Mononuclear cell (primary cell): ENCODE data around the gene GPD1L. TPM values are rescaled to one million over a fixed set of nuclear protein-coding genes. Genes with fewer than 3 reads are reported as not detected.

ENCODE experiments used
- H3K27me3 ChIP-seq: 2 replicates; pipeline ENCODE4 v1.6.0; 2011; ENCODE audit warnings: low read length, control low read depth; ENCODE audit not compliant: insufficient read depth
- H3K4me1 ChIP-seq: 2 replicates; pipeline ENCODE4 v1.5.1; 2011; ENCODE audit warnings: mild to moderate bottlenecking, low read length, control low read depth; ENCODE audit not compliant: insufficient read depth
- H3K4me3 ChIP-seq: 2 replicates; pipeline ENCODE4 v1.5.1; 2011; ENCODE audit warnings: mild to moderate bottlenecking, low read length, moderate library complexity
- H3K9me3 ChIP-seq: 2 replicates; pipeline ENCODE4 v1.5.1; 2011; ENCODE audit warnings: low read depth, mild to moderate bottlenecking, control low read depth, low read length
- total RNA-seq: library from RNA; depleted of rRNA; stranded (reverse); fragments of >200 nt; gene quantifications from one replicate; pipeline ENCODE4 v1.2.3, GENCODE V29; 2012

The GPD1L gene
- total RNA-seq, 1 donor, result 16.8 TPM

DNA sequence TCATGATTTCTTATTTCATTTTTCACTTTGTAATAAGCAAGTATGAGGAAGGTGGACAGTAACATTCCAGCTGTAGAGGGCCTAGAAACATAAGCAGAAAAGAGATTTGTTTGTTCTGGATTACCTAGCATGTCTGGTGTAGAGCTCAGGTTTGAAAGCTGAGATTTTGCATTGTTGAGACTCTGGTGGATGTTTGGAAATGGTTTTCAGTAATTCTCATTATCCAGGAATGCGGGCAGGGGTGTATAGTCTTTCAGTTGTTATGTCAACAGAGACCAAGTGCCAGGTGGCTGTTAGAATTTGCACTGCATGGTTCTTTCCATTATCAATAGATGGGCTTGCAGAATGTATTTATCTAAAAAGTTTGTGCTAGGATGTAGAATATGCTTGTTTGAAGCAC is 10.9 kb downstream of the GPD1L start:
- peaks cover 27% of the 10 kb centered on the region for H3K4me1 ChIP-seq

GRCh38 chr3:32118215-32118614 is 11.8 kb downstream of the GPD1L start:
- Histone ChIP-seq H3K9me3 (no peaks in the 10 kb centered on the region), H3K4me3 (no peak overlapping the region), H3K27me3 (no peaks in the 10 kb centered on the region), H3K4me1 (peaks cover 26% of the 10 kb centered on the region)

More for the DNA sequence above, 10.9 kb downstream of the GPD1L start:
- Histone ChIP-seq H3K9me3 (no peaks in the 10 kb centered on the region), H3K4me3 (no peak overlapping the region), H3K27me3 (no peaks in the 10 kb centered on the region)

DNA sequence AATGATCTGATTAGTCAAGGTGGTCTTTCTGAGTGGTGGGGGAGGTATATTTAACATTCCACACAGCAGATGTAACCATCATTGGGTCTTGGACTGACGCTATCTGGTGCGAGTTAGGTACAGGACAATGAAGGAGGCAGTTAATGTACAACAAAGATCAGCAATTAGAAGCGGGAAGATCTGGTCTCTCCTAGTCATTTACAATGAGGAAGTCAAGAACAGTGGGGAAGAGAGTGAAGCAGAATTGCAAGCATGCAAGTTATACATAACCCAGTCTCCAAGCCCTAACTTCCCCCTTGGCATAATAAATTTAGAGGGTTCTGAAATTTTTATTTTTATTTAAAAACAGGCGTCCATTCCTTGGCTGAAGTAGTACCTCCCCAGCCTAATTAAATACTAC is 14.1 kb downstream of the GPD1L start:
- H3K9me3 ChIP-seq, result no peaks in the 10 kb centered on the region
- no peaks in the 10 kb centered on the region for H3K27me3 ChIP-seq
- peaks cover 16% of the 10 kb centered on the region for H3K4me1 ChIP-seq
- no peak overlapping the region for H3K4me3 ChIP-seq

DNA sequence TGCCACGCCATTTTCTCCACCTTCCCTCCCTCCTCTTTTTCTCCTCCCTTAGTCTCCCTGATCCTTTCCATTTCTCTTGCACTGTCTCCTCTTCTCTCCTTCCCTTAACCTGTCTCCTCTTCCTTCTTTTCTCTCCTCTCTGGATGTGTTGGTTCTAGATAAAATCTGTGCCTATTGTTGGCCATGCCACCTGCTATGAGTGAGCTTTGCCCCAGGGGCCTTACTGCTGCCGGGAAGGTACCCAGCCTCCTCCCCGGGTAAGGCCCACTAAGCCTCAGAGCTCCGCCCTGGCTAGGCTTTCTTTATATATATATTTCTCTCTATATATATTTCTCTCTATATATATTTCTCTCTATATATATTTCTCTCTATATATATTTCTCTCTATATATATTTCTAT is 14.7 kb downstream of the GPD1L start:
- H3K27me3 ChIP-seq, result no peaks in the 10 kb centered on the region
- H3K9me3 ChIP-seq, result no peaks in the 10 kb centered on the region
- no peak overlapping the region for H3K4me3 ChIP-seq
- H3K4me1 ChIP-seq, result peaks cover 16% of the 10 kb centered on the region

- H3K9me3 ChIP-seq, result no peaks in the 10 kb centered on the region
Observed at GRCh38 chr3:32123620-32124019, 17.2 kb downstream of the GPD1L start.

DNA sequence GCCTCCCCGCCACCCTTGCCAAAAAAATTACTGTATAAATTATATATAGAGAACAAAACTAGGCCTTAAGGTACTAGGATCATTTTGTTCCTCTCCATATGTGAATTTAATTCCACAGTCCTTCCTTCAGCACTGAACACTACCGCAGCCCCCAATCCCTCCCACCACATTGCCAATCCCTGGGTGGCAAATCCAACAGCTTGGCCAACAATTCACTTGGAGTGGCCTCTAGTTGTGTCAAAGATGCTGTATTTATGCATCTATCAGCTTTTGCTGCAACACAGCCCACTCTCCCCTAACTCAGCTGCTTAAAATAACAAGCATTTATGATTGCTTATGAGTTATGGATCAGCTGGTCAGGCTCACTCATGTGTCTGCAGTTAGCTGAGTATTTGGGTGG is 18.6 kb downstream of the GPD1L start:
- Histone ChIP-seq H3K4me1 (peaks cover 11% of the 10 kb centered on the region), H3K4me3 (no peak overlapping the region)

More at GRCh38 chr3:32123620-32124019, 17.2 kb downstream of the GPD1L start:
- no peak overlapping the region for H3K4me3 ChIP-seq
- no peaks in the 10 kb centered on the region for H3K27me3 ChIP-seq
- peaks cover 16% of the 10 kb centered on the region for H3K4me1 ChIP-seq

GRCh38 chr3:32126305-32127015 is 20.0 kb downstream of the GPD1L start:
- no peak overlapping the region for H3K4me3 ChIP-seq
- no peaks in the 10 kb centered on the region for H3K9me3 ChIP-seq
- H3K27me3 ChIP-seq, result no peaks in the 10 kb centered on the region
- H3K4me1 ChIP-seq, result no peaks in the 10 kb centered on the region

More for the DNA sequence above, 18.6 kb downstream of the GPD1L start:
- Histone ChIP-seq H3K27me3 (no peaks in the 10 kb centered on the region), H3K9me3 (no peaks in the 10 kb centered on the region)

DNA sequence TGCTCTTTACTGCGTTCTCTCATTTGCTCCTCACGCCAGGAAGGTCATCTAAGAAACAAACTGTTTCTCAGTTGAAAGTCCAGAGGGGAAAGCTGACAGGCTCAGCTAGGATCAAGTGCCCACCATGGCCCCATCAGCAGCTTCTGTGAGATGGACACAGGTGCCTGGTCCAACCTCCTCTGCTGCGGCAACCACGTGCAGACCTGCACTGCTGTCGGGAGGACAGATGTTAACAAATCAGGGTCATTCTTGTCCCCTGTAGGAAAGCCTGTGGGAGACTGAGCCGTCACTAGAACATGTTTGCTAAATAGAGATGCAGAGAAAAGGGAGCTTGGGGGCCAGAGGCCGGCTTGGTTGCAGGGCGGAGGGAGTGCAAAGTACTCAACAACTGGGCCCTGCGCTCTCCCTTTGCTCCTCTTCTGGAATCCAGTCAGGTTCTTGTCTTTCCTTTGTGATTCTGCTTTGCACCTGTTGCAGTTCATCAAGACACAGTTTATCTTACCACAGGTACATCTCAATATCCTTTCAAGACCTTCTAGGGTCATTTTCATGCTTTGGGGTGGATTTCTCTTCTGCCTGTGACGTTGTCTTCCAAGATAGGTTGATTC is 20.9 kb downstream of the GPD1L start:
- Histone ChIP-seq H3K9me3 (no peaks in the 10 kb centered on the region), H3K27me3 (no peaks in the 10 kb centered on the region), H3K4me1 (no peaks in the 10 kb centered on the region), H3K4me3 (no peak overlapping the region)

GRCh38 chr3:32128936-32129335 is 22.5 kb downstream of the GPD1L start:
- no peaks in the 10 kb centered on the region for H3K4me1 ChIP-seq
- H3K27me3 ChIP-seq, result no peaks in the 10 kb centered on the region
- H3K9me3 ChIP-seq, result no peaks in the 10 kb centered on the region
- no peak overlapping the region for H3K4me3 ChIP-seq

- no peaks in the 10 kb centered on the region for H3K9me3 ChIP-seq
- no peaks in the 10 kb centered on the region for H3K4me1 ChIP-seq
- no peak overlapping the region for H3K4me3 ChIP-seq
- no peaks in the 10 kb centered on the region for H3K27me3 ChIP-seq
Observed at GRCh38 chr3:32129832-32130231, 23.4 kb downstream of the GPD1L start.

GRCh38 chr3:32132121-32132520 is 25.7 kb downstream of the GPD1L start:
- Histone ChIP-seq H3K4me1 (no peaks in the 10 kb centered on the region), H3K27me3 (no peaks in the 10 kb centered on the region), H3K4me3 (no peak overlapping the region), H3K9me3 (no peaks in the 10 kb centered on the region)

- no peaks in the 10 kb centered on the region for H3K27me3 ChIP-seq
- no peaks in the 10 kb centered on the region for H3K4me1 ChIP-seq
- no peaks in the 10 kb centered on the region for H3K9me3 ChIP-seq
- no peak overlapping the region for H3K4me3 ChIP-seq
Observed at GRCh38 chr3:32132706-32133105, 26.3 kb downstream of the GPD1L start.

DNA sequence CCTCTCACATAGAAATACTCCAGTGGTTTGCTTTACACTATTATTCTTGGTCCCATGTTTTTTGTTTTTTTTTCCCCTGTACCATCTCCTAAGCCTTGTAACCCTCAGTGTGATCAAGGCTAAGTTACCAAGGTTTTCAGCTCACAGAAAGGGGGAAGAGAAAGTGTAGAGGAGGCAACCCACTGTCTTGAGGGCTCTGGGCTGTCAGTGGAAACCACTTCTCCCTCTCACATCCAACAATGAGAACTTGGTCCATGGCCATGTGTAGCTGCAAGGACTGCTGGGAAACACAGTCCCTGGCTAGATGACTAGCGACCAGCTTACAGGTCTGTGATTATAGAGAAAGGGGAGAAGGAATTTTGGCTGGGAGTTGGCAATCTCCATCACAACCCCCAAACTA is 30.3 kb downstream of the GPD1L start:
- no peak overlapping the region for H3K4me3 ChIP-seq

DNA sequence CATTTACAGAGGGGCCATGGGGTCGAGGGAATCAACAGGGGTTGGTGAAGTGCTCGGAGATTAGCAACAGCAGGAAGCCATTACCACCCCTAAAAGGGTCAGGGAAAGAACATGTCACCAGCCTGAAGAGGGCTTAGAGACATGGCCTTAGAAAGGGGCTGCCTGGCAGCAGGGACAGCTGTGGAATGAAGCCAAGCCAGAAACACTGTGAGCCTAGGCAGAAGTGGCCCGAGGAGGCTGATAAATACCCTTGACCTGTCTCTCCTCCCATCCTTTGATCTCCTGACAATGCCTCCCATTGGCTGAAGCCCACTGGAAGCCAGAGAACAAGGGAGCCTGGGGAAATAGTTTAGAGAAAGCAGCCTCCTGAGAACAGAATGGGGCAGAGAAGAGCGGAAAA is 31.4 kb downstream of the GPD1L start:
- H3K4me3 ChIP-seq, result no peak overlapping the region
- H3K27me3 ChIP-seq, result no peaks in the 10 kb centered on the region
- no peaks in the 10 kb centered on the region for H3K9me3 ChIP-seq
- peaks cover 12% of the 10 kb centered on the region for H3K4me1 ChIP-seq

More for the DNA sequence above, 30.3 kb downstream of the GPD1L start:
- H3K27me3 ChIP-seq, result no peaks in the 10 kb centered on the region
- H3K9me3 ChIP-seq, result no peaks in the 10 kb centered on the region
- peaks cover 12% of the 10 kb centered on the region for H3K4me1 ChIP-seq

GRCh38 chr3:32138545-32139104 is 32.2 kb downstream of the GPD1L start:
- Histone ChIP-seq H3K9me3 (no peaks in the 10 kb centered on the region), H3K4me1 (peaks cover 12% of the 10 kb centered on the region), H3K27me3 (no peaks in the 10 kb centered on the region), H3K4me3 (no peak overlapping the region)

DNA sequence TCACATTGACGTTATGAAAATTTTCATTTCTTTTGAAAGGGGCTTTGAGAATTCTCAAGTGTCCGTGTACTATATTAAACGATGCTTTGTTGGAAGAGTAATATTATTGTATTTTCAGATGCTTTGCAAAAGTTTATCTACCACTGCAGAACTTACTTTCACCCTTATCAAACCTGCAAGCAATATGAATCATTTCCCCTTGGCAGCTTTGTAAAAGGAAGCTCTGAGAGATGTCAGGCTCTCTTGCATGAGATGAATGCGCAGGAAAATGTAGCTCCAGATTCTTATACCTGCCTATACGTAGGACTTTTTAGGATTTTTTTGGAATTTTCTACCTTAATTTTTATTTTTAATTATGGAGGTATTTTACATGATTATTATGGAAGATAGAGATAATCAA is 34.5 kb downstream of the GPD1L start:
- Histone ChIP-seq H3K4me3 (no peak overlapping the region), H3K9me3 (no peaks in the 10 kb centered on the region), H3K27me3 (no peaks in the 10 kb centered on the region), H3K4me1 (peaks cover 22% of the 10 kb centered on the region)
